Ecto neural progenitor cell (in vitro differentiated cells): ENCODE results near the gene NPIPA7.
"Not testable (repeated sequence)": the region's sequence is repeated elsewhere in the genome, so short reads cannot be mapped to it uniquely, and the experiment has no call there.

Experiments
- DNase-seq: peaks from one replicate; pipeline ENCODE4 v3.0.0-alpha.2; 2018; ENCODE audit warnings: low spot score

The NPIPA7 gene

DNA sequence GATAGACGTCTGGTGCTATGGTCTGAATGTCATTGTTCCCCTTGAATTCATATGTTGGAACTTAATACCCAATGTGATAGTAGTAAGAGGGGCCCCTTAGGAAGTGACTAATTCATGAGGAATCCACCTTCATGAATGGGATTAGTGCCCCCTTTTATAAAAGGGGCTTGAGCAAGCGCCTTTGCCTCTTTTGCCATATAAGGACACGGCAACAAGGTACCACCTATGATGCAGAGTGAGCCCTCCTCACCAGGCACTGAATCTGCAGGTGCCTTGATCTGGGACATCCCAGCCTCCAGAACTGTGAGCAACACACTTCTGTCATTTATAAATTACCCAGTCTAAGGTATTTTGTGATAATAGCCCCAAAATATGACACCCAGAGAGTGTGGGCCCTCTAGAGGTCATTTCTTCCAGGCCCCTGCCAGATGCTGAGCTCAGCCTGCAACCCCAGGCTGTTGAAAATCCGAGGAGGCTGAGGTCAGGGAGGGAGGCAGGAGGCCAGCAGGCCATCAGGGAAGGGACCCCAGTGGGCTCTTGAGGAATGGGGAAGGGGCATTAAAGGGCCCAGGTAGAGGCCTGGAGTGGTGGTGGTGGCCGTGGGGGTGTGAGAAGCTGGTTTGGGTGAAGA, 39.1 kb downstream of the NPIPA7 start:
- not testable (repeated sequence) for DNase-seq

DNA sequence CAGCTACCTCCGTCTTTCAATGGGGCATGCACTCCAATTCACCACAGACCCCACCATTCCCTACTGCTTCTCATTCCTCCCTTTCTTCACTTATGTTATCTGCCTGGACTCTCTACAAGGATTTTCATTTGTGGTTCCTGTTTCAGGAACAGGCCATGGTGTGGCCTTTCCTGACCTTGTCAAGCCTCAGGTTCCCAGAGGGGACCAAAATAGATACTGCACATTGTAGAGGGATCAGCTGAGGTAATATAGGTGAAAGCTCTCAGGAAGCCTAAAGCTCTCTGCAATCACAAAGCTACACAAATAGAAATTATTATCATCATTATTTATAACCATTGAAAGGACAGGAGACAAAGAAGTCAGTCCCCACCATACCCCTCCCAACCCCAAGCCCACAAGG, 41.6 kb downstream of the NPIPA7 start:
- not testable (repeated sequence) for DNase-seq

DNA sequence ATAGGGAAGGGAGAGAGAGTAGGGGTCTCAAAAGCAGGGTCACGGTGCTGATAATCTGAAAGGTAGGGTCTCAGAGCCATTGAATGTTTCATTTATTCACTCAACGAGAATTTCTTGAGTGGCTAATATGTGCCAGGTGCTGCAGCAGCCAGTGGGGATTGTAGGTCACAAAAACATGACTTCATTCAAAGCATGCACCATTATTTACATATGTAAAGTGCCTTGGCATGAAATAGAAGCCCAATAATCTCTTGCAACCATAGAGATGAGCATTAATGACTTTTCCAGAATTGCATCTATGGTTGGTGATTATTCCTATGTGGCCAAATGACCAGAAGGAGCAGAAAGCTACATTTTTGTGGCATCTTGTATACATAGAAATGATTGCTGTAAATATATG, 46.2 kb downstream of the NPIPA7 start:
- not testable (repeated sequence) for DNase-seq

DNA sequence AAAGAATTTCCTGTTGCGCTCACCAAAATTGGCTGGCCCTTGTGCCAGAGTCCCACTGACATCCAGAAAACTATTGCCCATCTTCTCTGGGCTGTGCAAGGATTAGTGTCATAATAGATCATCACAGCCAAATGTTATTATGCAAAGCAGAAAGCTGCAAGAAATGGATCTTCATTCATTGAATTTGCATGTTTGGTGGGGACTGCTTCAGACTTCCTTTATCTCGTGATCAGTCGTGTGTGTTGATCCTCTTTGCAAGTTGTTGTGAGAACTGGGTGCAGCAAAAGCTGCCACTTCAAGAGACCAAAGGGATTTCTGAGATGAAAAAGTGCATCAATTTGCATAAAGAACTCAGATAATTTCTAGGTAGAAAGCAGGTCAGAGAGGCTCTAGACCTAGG, 52.2 kb downstream of the NPIPA7 start:
- DNase-seq: not testable (repeated sequence)

DNA sequence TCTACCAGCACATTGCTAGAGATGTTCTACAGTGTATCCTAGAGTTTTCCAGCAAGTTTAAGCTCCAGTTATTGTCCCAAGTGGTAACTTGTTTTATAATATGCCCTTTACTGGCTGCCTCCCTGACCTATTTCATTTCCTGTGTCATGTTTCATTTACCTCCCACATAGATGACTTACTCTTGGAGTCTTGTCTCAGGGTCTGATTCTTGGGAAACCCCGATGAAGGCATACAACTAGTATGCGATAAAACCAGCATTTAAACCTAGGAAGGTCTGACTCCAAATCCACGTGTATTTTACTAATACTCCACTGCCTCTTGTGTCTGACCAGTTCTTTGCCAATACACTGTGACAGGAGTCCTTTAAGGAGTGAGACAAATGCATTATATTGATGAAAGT, 55.8 kb downstream of the NPIPA7 start:
- DNase-seq: not testable (repeated sequence)

DNA sequence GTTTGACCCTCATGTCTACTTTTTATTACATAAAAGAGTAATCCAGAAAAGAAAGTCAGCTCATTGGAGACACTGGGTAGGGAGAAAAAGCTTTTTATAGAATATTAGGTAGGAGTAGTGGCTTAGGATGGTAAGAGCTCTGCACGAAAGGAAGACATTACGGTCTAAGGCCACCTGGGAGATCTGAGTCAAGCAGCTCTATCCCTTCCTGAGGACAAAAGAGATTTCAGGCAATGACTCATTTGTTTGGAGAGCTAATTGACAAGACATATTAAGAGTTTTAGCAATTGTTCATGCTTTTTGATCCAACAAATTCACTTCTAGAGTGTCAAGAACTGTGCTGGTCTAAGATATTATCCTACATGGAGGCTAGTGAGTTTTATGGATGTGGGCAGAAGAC, 62.5 kb downstream of the NPIPA7 start:
- not testable (repeated sequence) for DNase-seq
